ENCODE results near the gene NEK7. TPM values are rescaled to one million over a fixed set of nuclear protein-coding genes. Genes with fewer than 3 reads are reported as not detected.

The NEK7 gene
- total and polyA plus RNA-seq, 2 of the 8 experiments (the other 6 are each of a cell fraction or from before 2014, with no cell fraction given), result 5.1 to 10.0 TPM

DNA sequence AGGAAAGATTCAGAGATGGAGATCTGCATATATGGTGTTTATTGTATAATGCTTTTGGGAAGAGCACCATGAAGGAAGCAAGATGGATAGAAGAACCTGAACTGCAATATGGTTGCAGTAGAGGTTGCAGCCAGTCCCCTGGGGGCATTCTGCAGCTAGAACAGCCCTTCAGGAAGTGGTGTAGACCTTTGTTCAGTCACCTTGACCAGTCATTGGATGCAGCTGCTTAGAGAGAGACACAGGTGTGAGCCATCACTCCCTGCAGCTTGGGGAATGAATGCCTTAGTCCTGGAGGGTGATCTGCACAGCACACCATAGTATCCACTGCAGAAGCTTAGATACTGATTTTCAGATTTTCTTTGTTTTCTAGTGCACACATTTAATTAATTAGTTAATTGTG lies 42.3 kb downstream of the NEK7 start:
- ChIA-PET CTCF (ENCODE audit: partially characterized antibody) (interaction anchor here (0.6 to 0.9 kb wide), 3 partner anchors 11 to 138 kb away, joined by 3 to 4 read pairs (median 3); no protein-coding TSS in a partner anchor), POLR2A (ENCODE audit: partially characterized antibody) (no interaction called here)
- FAIRE-seq, result no peak
- Histone ChIP-seq H2BK5ac (ENCODE audit: low read depth, low read length) (no peak overlapping the region), H2AFZ (ENCODE audit: low read length) (no peak overlapping the region), H3K4me1 (replicated peaks in 1 of 4; ENCODE audit: control insufficient read depth in 3 of 4, insufficient read depth in 4 of 4, low read length in 3 of 4) (peaks cover 0 to 3% (median 0%) of the 10 kb centered on the region in 4 experiments; a peak in 1 of 7 replicates), H3K18ac (ENCODE audit: extremely low read depth, low read length) (no peak overlapping the region), H3K56ac (replicated peaks; ENCODE audit: insufficient read length, low read depth, low read length) (no peak overlapping the region), H4K8ac (ENCODE audit: extremely low read depth, insufficient read depth, low read length) (no peak overlapping the region), H3K9ac (replicated peaks in 1 of 4; ENCODE audit: extremely low read depth in 1 of 4, low read depth in 3 of 4, low read length in 3 of 4) (no peak overlapping the region), H3K23ac (ENCODE audit: insufficient read length) (no peak overlapping the region), H4K91ac (replicated peaks; ENCODE audit: insufficient read length, low read length) (no peak overlapping the region), H2BK15ac (ENCODE audit: low read length) (no peak overlapping the region), H3K4me3 (ENCODE audit: extremely low read depth in 1 of 4, insufficient read depth in 2 of 4, low read depth in 3 of 4, low read length in 4 of 4) (no peak overlapping the region), H3K14ac (ENCODE audit: insufficient read length) (no peak overlapping the region), H2BK20ac (ENCODE audit: low read length) (no peak overlapping the region), H2BK12ac (ENCODE audit: low read depth, low read length) (no peak overlapping the region), H3K9me3 (ENCODE audit: insufficient read depth in 2 of 2, low read depth in 1 of 2, low read length in 1 of 2) (no peaks in the 10 kb centered on the region), H4K5ac (ENCODE audit: insufficient read length, low read depth, low read length) (no peak overlapping the region), H3K23me2 (ENCODE audit: low read depth, low read length) (no peaks in the 10 kb centered on the region), H3K79me2 (ENCODE audit: control insufficient read depth in 1 of 2, insufficient read depth in 2 of 2, low read length in 2 of 2) (peaks cover 0 to 26% of the 10 kb centered on the region in 2 experiments; a peak in 1 of 4 replicates), H3K27ac (ENCODE audit: low read depth, low read length) (no peak overlapping the region), H4K20me1 (replicated peaks in 1 of 2; ENCODE audit: control insufficient read depth in 1 of 2, insufficient read depth in 2 of 2, low read length in 2 of 2) (no peaks in the 10 kb centered on the region), H2AK5ac (ENCODE audit: low read depth, low read length) (no peak overlapping the region), H2BK120ac (replicated peaks; ENCODE audit: low read depth, low read length) (no peak overlapping the region), H3K4me2 (ENCODE audit: insufficient read depth in 1 of 2, low read depth in 2 of 2, low read length in 2 of 2) (no peak overlapping the region), H3K27me3 (replicated peaks in 1 of 4; ENCODE audit: control insufficient read depth in 3 of 4, extremely low read depth in 1 of 4, insufficient read depth in 3 of 4, low read length in 3 of 4) (no peaks in the 10 kb centered on the region), H3K36me3 (ENCODE audit: control insufficient read depth in 2 of 4, insufficient read depth in 4 of 4, low read length in 3 of 4) (no peaks in the 10 kb centered on the region), H3K4ac (replicated peaks; ENCODE audit: insufficient read length, low read depth, low read length) (no peak overlapping the region), H3K79me1 (ENCODE audit: low read depth, low read length) (peaks cover 3% of the 10 kb centered on the region; the same call in 1 of the 2 replicates)
- DNase-seq (ENCODE audit: low read depth in 1 of 2, low spot score in 2 of 2), result no peak
- TF ChIP-seq FOSL1 (IDR thresholded peaks at IDR 0.05; ENCODE audit: insufficient read depth, low read depth, low read length) (no peak), KDM5A (IDR thresholded peaks at IDR 0.05; ENCODE audit: low read length) (no peak), CREB1 (IDR thresholded peaks at IDR 0.05) (no peak), ATF3 (IDR thresholded peaks at IDR 0.05; ENCODE audit: insufficient read depth, low read depth, low read length) (no peak), RBBP5 (IDR thresholded peaks at IDR 0.05; ENCODE audit: borderline replicate concordance, low read depth, low read length) (no peak), SP1 (IDR thresholded peaks at IDR 0.05; ENCODE audit: low read depth, low read length) (no peak), MAFK (IDR thresholded peaks at IDR 0.05; ENCODE audit: low read depth, low read length) (no peak), SP4 (IDR thresholded peaks at IDR 0.05; ENCODE audit: low read length) (no peak), TAF1 (IDR thresholded peaks at IDR 0.05; ENCODE audit: low read depth, low read length) (no peak), NANOG (IDR thresholded peaks at IDR 0.05; ENCODE audit: insufficient read depth, low read depth, low read length, poor library complexity, severe bottlenecking) (no peak), HDAC6 (IDR thresholded peaks at IDR 0.05; ENCODE audit: low read depth, low read length) (no peak), SUZ12 (IDR thresholded peaks at IDR 0.05; ENCODE audit: low read length) (no peak)
- TF ChIP-seq, protein P1, sequence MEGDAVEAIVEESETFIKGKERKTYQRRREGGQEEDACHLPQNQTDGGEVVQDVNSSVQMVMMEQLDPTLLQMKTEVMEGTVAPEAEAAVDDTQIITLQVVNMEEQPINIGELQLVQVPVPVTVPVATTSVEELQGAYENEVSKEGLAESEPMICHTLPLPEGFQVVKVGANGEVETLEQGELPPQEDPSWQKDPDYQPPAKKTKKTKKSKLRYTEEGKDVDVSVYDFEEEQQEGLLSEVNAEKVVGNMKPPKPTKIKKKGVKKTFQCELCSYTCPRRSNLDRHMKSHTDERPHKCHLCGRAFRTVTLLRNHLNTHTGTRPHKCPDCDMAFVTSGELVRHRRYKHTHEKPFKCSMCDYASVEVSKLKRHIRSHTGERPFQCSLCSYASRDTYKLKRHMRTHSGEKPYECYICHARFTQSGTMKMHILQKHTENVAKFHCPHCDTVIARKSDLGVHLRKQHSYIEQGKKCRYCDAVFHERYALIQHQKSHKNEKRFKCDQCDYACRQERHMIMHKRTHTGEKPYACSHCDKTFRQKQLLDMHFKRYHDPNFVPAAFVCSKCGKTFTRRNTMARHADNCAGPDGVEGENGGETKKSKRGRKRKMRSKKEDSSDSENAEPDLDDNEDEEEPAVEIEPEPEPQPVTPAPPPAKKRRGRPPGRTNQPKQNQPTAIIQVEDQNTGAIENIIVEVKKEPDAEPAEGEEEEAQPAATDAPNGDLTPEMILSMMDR (IDR thresholded peaks at IDR 0.05; ENCODE audit: control extremely low read depth in 1 of 3, insufficient read depth in 1 of 3, low read depth in 1 of 3, low read length in 3 of 3), result no peak

Data from H1 (cell line).